SK-N-DZ (cell line): ENCODE results near the gene ADAMTS17.

Experiments
- small RNA-seq, 2 experiments: library from RNA; depleted of rRNA; stranded (forward); fragments of <200 nt; gene quantifications; one replicate each; pipeline ENCODE3, GENCODE V24; 2014

ADAMTS17 gene

Small RNAs within 50 kb of the gene (small RNA-seq; reads per million reads assigned to genes)
- gene RNA5SP402, result 0 to 0.04 reads per million in 2 experiments
